Small intestine (tissue), 7 donors: Measurements from ENCODE around the gene USH1G. TPM values are rescaled to one million over a fixed set of nuclear protein-coding genes. Genes with fewer than 3 reads are reported as not detected.
"Not testable (repeated sequence)": the region's sequence is repeated elsewhere in the genome, so short reads cannot be mapped to it uniquely, and the experiment has no call there.

Experiments used
- DNase-seq, 2 donors: peaks; one replicate each; pipeline versions ENCODE4 v3.0.0 to v3.0.0-alpha.2; 2013
- FAIRE-seq: peaks from 2 replicates; lab custom pipeline; 2012; peaks lifted over from hg19 to GRCh38; lab: Jason Lieb, UNC
- H3K27ac ChIP-seq, 3 donors: one replicate each; pipeline ENCODE4 v1.5.1; 2013; ENCODE audit warnings: low read length in 2 of 3, mild to moderate bottlenecking in 2 of 3, control low read depth in 1 of 3, inconsistent platforms in 1 of 3, low read depth in 1 of 3, moderate library complexity in 1 of 3
- H3K27me3 ChIP-seq, 3 donors: one replicate each; pipeline ENCODE4 v1.6.1; 2013; ENCODE audit warnings: low read length in 3 of 3, inconsistent platforms in 1 of 3; ENCODE audit not compliant: control insufficient read depth in 3 of 3, insufficient read depth in 3 of 3
- H3K36me3 ChIP-seq, 3 donors: one replicate each; pipeline ENCODE4 v1.6.1; 2013; ENCODE audit warnings: low read length in 3 of 3, inconsistent platforms in 1 of 3, low read depth in 1 of 3, mild to moderate bottlenecking in 1 of 3, moderate library complexity in 1 of 3; ENCODE audit not compliant: control insufficient read depth in 3 of 3, insufficient read depth in 2 of 3
- H3K4me1 ChIP-seq, 3 donors: one replicate each; pipeline ENCODE4 v1.6.1; 2013; ENCODE audit warnings: low read length in 2 of 3, inconsistent platforms in 1 of 3, low read depth in 1 of 3, mild to moderate bottlenecking in 1 of 3, moderate library complexity in 1 of 3; ENCODE audit not compliant: control insufficient read depth in 3 of 3, insufficient read depth in 2 of 3
- H3K4me3 ChIP-seq, 3 donors: one replicate each; pipeline ENCODE4 v1.5.1; 2013; ENCODE audit warnings: low read length in 3 of 3, control low read depth in 1 of 3, inconsistent platforms in 1 of 3, low read depth in 1 of 3, mild to moderate bottlenecking in 1 of 3, moderate library complexity in 1 of 3
- H3K9me3 ChIP-seq, 2 donors: one replicate each; pipeline ENCODE4 v1.6.1; 2013; ENCODE audit warnings: low read depth in 1 of 2, low read length in 1 of 2; ENCODE audit not compliant: control insufficient read depth in 2 of 2, insufficient read depth in 1 of 2
- WGBS, 3 donors: extraction: QIAGEN DNeasy Blood & Tissue Kit; methylation state at CpG; one replicate each; pipeline ENCODE4 v1.1.7; 2013; 5-methylcytosine and 5-hydroxymethylcytosine counted together
- polyA plus RNA-seq, 4 donors: library from polyadenylated mRNA; stranded (reverse) in 3 of 4; unstranded in 1 of 4; fragments of 200-250 nt in 3 of 4; fragments of 120-200 nt in 1 of 4; gene quantifications; one replicate each; pipeline versions ENCODE4 v1.2.1 to v1.2.3, GENCODE V29; 2013
- donor health status: healthy with polysubstance abuse.
- donor health status: control.
- donor health status: control.
- donor health status: Bipolar disorder and iron deficiency.
- donor health status: healthy.

Gene USH1G
- polyA plus RNA-seq, 4 donors, result 0.07 to 3.1 (median 0.63) TPM

- WGBS, 3 donors, result 96 to 98% (median 98%) methylated on average over 5 of the region's 5 CpGs
- no peaks in the 10 kb centered on the region for H3K27me3 ChIP-seq
- no peaks in the 10 kb centered on the region for H3K36me3 ChIP-seq
- H3K9me3 ChIP-seq, result no peaks in the 10 kb centered on the region
- H3K4me3 ChIP-seq, result no peak overlapping the region
- DNase-seq (no peak), FAIRE-seq (no peak)
- peaks cover 0 to 29% (median 3%) of the 10 kb centered on the region in 3 donors for H3K4me1 ChIP-seq
- no peak overlapping the region for H3K27ac ChIP-seq
Measured at GRCh38 chr17:74874615-74875037, 48.4 kb downstream of the USH1G start.

GRCh38 chr17:74873874-74874614 lies 49.0 kb downstream of the USH1G start:
- no peaks in the 10 kb centered on the region for H3K36me3 ChIP-seq
- FAIRE-seq (no peak), DNase-seq (no peak)
- H3K27ac ChIP-seq, result peak overlapping the region; percentile 66 to 90 (median 72)
- no peaks in the 10 kb centered on the region for H3K9me3 ChIP-seq
- H3K4me1 ChIP-seq, result peaks cover 0 to 29% (median 3%) of the 10 kb centered on the region in 3 donors
- H3K27me3 ChIP-seq, result no peaks in the 10 kb centered on the region
- 57 to 63% (median 59%) methylated on average over 6 of the region's 6 CpGs for WGBS, 3 donors
- H3K4me3 ChIP-seq, result peak overlapping the region; percentile 8 to 66 (median 56)

GRCh38 chr17:74873037-74873873 lies 49.8 kb downstream of the USH1G start:
- WGBS, 3 donors, result 0 to 1% (median 0%) methylated on average over 54 to 55 of the region's 55 CpGs
- Histone ChIP-seq H3K27me3 (no peaks in the 10 kb centered on the region), H3K36me3 (no peaks in the 10 kb centered on the region), H3K4me1 (peaks cover 0 to 24% (median 3%) of the 10 kb centered on the region in 3 donors), H3K27ac (peak overlapping the region; percentile 66 to 90 (median 72)), H3K9me3 (no peaks in the 10 kb centered on the region), H3K4me3 (peak overlapping the region; percentile 56 to 66 (median 56))
- FAIRE-seq, result no peak
- peak; percentile 100 for DNase-seq

GRCh38 chr17:74872313-74873036 lies 50.6 kb downstream of the USH1G start, which contains the start of gene FDXR:
TSS of gene FDXR (minus strand) at chr17:74872994. CDS start at chr17:74872944, 50 bp downstream.
- H3K4me1 ChIP-seq, result peaks cover 0 to 16% (median 3%) of the 10 kb centered on the region in 3 donors
- no peak for DNase-seq
- H3K27me3 ChIP-seq, result no peaks in the 10 kb centered on the region
- peak within 1 kb of the TSS; percentile 56 to 66 (median 56) for H3K4me3 ChIP-seq
- FAIRE-seq, result no peak
- peak within 1 kb of the TSS; percentile 66 to 90 (median 72) for H3K27ac ChIP-seq
- 4 to 6% (median 4%) methylated on average over 36 to 38 of the region's 38 CpGs for WGBS, 3 donors
- H3K9me3 ChIP-seq, result no peaks in the 10 kb centered on the region
- no peaks in the 10 kb centered on the region for H3K36me3 ChIP-seq

- H3K27me3 ChIP-seq, result no peaks in the 10 kb centered on the region
- DNase-seq (no peak), FAIRE-seq (no peak)
- H3K27ac ChIP-seq, result no peak overlapping the region
- peaks cover 0 to 15% (median 3%) of the 10 kb centered on the region in 3 donors for H3K4me1 ChIP-seq
- 75 to 81% (median 80%) methylated on average over 11 of the region's 11 CpGs for WGBS, 3 donors
- H3K4me3 ChIP-seq, result no peak overlapping the region
- no peaks in the 10 kb centered on the region for H3K36me3 ChIP-seq
- H3K9me3 ChIP-seq, result no peaks in the 10 kb centered on the region
Measured at GRCh38 chr17:74871356-74872076, 51.5 kb downstream of the USH1G start.

GRCh38 chr17:74870512-74870911 lies 52.5 kb downstream of the USH1G start:
- Histone ChIP-seq H3K27me3 (no peaks in the 10 kb centered on the region), H3K4me3 (no peak overlapping the region), H3K36me3 (no peaks in the 10 kb centered on the region), H3K4me1 (peaks cover 0 to 15% (median 3%) of the 10 kb centered on the region in 3 donors), H3K9me3 (no peaks in the 10 kb centered on the region), H3K27ac (no peak overlapping the region)
- WGBS, 3 donors, result 90 to 98% (median 91%) methylated on average over 3 of the region's 3 CpGs
- FAIRE-seq (no peak), DNase-seq (no peak)

GRCh38 chr17:74870028-74870427 lies 53.0 kb downstream of the USH1G start:
- FAIRE-seq, H3K9me3 ChIP-seq, DNase-seq, H3K27ac ChIP-seq, H3K27me3 ChIP-seq, H3K4me3 ChIP-seq, H3K36me3 ChIP-seq: not testable (repeated sequence)
- peaks cover 0 to 15% (median 3%) of the 10 kb centered on the region in 3 donors for H3K4me1 ChIP-seq
- 77 to 88% (median 86%) methylated on average over 9 of the region's 9 CpGs for WGBS, 3 donors
